Measurements from ENCODE around the gene NOA1. TPM values are rescaled to one million over a fixed set of nuclear protein-coding genes. Genes with fewer than 3 reads are reported as not detected.
"Not testable (repeated sequence)": the region's sequence is repeated elsewhere in the genome, so short reads cannot be mapped to it uniquely, and the experiment has no call there.

NOA1 gene
- total RNA-seq, 3 donors from 2014 or later = 21.4 to 21.8 (median 21.4) TPM

- H3K4me1 ChIP-seq (ENCODE audit: low read depth) = peaks cover 7% of the 10 kb centered on the region
- H3K36me3 ChIP-seq (ENCODE audit: low read depth) = no peaks in the 10 kb centered on the region
- DNase-seq (peak; percentile 59 to 74 (median 62)), ATAC-seq (peak; percentile 74)
- intact Hi-C loops (cut with DNase I, micrococcal nuclease) = no loop called here
- no peak for TF ChIP-seq CTCF (IDR thresholded peaks at IDR 0.05)
- H3K4me3 ChIP-seq = no peak overlapping the region
- no peaks in the 10 kb centered on the region for H3K9me3 ChIP-seq
Observed at GRCh38 chr4:56958111-56958517, 19.3 kb downstream of the NOA1 start.

DNA sequence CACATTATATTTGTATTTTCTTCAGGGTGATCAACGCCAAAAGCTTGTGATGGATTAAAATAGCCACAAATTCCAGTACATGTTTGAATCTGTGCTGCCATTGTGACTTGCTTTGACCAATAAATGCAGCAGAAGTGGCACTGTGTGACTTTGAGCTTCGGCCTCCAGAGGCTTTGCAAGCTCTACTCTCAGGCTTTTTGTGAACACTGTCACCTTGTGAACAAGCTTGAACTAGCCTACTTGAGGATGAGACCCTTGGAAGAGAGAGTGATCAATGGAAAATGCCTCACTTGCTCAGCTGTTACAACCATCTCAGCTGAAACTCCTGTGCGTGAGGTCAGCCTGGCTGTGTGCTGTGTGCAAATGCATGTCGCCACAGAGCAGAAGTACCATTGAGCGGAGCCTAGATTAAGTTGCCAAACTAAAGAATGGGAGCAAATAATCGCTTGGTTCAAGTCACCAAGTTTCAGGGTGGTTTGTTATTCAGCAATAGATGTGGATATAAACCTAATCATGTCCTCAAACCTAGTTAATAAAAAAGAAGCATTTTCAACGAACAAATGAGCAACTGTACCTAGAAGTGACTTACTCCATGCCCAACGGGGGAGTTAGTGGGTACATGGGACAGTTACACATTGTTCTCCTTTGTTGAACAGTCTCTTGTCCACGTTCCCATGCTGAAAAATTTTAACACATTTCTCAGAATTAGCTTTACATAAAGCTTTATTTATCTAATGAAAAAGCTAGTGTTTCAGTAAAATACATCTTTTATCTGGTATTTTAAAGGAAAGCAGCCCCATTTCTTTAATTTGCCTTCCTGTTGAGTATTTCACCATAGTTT, 23.5 kb downstream of the NOA1 start:
- intact Hi-C loops (cut with DNase I, micrococcal nuclease) = no loop called here
- Histone ChIP-seq H3K9me3 (no peaks in the 10 kb centered on the region), H3K36me3 (ENCODE audit: low read depth) (no peaks in the 10 kb centered on the region), H3K4me1 (ENCODE audit: low read depth) (peaks cover 7% of the 10 kb centered on the region), H3K4me3 (no peak overlapping the region)
- no peak for TF ChIP-seq CTCF (IDR thresholded peaks at IDR 0.05)
- no peak for ATAC-seq
- DNase-seq = no peak

GRCh38 chr4:56941403-56941802, 36.0 kb downstream of the NOA1 start:
- Histone ChIP-seq H3K4me3 (no peak overlapping the region), H3K9me3 (no peaks in the 10 kb centered on the region), H3K36me3 (ENCODE audit: low read depth) (no peaks in the 10 kb centered on the region), H3K4me1 (ENCODE audit: low read depth) (no peaks in the 10 kb centered on the region)
- ATAC-seq = no peak
- intact Hi-C loops (cut with DNase I, micrococcal nuclease) = no loop called here
- no peak for TF ChIP-seq CTCF (IDR thresholded peaks at IDR 0.05)
- DNase-seq = no peak

DNA sequence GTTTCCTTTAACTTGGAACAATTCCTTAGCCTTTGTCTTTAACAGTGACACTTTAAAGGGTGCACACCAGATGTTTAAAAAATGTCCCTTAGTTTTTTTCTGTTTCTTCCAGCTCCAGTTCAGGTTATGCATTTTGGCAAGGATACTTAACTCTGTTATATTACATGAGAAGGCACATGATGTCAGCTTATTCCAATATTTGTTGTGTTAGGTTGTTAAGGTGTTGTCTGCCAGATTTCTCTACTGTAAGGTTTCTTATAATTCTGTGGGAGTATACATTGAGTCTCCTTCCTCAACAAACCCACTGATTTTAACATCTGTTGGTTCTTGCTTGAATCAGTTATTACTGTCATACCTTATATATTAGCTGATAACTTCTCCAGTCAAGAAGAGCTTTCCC, 36.4 kb downstream of the NOA1 start:
- TF ChIP-seq CTCF (IDR thresholded peaks at IDR 0.05) = no peak
- intact Hi-C loops (cut with DNase I, micrococcal nuclease) = no loop called here
- Histone ChIP-seq H3K9me3 (no peaks in the 10 kb centered on the region), H3K36me3 (ENCODE audit: low read depth) (no peaks in the 10 kb centered on the region), H3K4me3 (no peak overlapping the region), H3K4me1 (ENCODE audit: low read depth) (no peaks in the 10 kb centered on the region)
- no peak for ATAC-seq
- DNase-seq = no peak

GRCh38 chr4:56940403-56940802, 37.0 kb downstream of the NOA1 start:
- H3K4me3 ChIP-seq = no peak overlapping the region
- no peak for TF ChIP-seq CTCF (IDR thresholded peaks at IDR 0.05)
- intact Hi-C loops (cut with DNase I, micrococcal nuclease) = no loop called here
- ATAC-seq (no peak), DNase-seq (no peak)
- no peaks in the 10 kb centered on the region for H3K9me3 ChIP-seq
- no peaks in the 10 kb centered on the region for H3K4me1 ChIP-seq (ENCODE audit: low read depth)
- H3K36me3 ChIP-seq (ENCODE audit: low read depth) = no peaks in the 10 kb centered on the region

GRCh38 chr4:56939826-56940225, 37.6 kb downstream of the NOA1 start:
- H3K9me3 ChIP-seq; H3K36me3 ChIP-seq (ENCODE audit: low read depth); H3K4me1 ChIP-seq (ENCODE audit: low read depth); DNase-seq; ATAC-seq; intact Hi-C loops (cut with DNase I, micrococcal nuclease); H3K4me3 ChIP-seq: not testable (repeated sequence)
